ENCODE data around the gene TBC1D22A. TPM values are rescaled to one million over a fixed set of nuclear protein-coding genes. Genes with fewer than 3 reads are reported as not detected.

TBC1D22A gene
- total RNA-seq, 2 donors from 2014 or later = 21.0 to 27.9 TPM

- peak; percentile 24 for DNase-seq
- peaks cover 10% of the 10 kb centered on the region for H3K36me3 ChIP-seq (ENCODE audit: control insufficient read depth, insufficient read depth, low read length)
- no peak for TF ChIP-seq CTCF (conservative IDR thresholded peaks at IDR 0.05)
- Mint-ChIP-seq H3K4me1 (peaks cover 5% of the 10 kb centered on the region), H3K4me3 (no peak overlapping the region), H3K36me3 (ENCODE audit: low read depth) (peaks cover 24% of the 10 kb centered on the region), H3K9me3 (no peaks in the 10 kb centered on the region), H3K27ac (peak overlapping the region; percentile 57), H3K27me3 (ENCODE audit: insufficient read depth) (no peaks in the 10 kb centered on the region)
- no peaks in the 10 kb centered on the region for H3K9me3 ChIP-seq (ENCODE audit: control insufficient read depth, low read length)
- H3K4me3 ChIP-seq (ENCODE audit: low read length) = no peak overlapping the region
- H3K4me1 ChIP-seq (ENCODE audit: control insufficient read depth, insufficient read depth, low read length) = no peaks in the 10 kb centered on the region
- H3K27me3 ChIP-seq (ENCODE audit: control insufficient read depth, insufficient read depth, low read length, poor library complexity, severe bottlenecking) = no peaks in the 10 kb centered on the region
- no peak overlapping the region for H3K9ac ChIP-seq (ENCODE audit: extremely low read depth, low read length, poor library complexity, severe bottlenecking)
- WGBS, 2 experiments (ENCODE audit: insufficient coverage in 1 of 2, insufficient read length in 1 of 2) = 88% methylated on average over 3 to 6 of the region's 6 CpGs
- no peak overlapping the region for H3K27ac ChIP-seq (ENCODE audit: low read depth, low read length)
Observed at GRCh38 chr22:46849951-46850350, 87.5 kb downstream of the TBC1D22A start.

DNA sequence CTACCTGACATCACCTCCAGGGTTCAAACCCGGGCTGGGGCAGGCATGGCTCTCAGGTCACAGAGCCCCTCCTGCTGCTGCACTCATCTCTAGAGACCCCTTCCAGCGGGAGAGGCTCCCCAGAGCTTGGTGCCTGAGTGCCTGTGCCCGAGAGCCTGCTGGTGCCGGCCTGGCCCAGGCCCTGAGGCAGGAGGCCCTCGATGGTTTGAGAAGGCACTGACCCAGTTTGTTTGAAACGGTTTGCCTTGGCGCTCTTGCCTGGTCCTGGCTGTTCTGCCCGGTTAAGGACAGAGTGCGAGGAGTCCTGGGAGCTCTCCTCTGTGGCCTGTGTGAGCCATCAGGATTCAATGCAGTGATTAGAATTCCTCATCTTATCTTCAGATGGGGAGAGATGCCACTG lies 88.9 kb downstream of the TBC1D22A start:
- peaks cover 2% of the 10 kb centered on the region for H3K4me1 Mint-ChIP-seq
- H3K9me3 Mint-ChIP-seq = no peaks in the 10 kb centered on the region
- no peak overlapping the region for H3K4me3 ChIP-seq (ENCODE audit: low read length)
- peak; percentile 45 for DNase-seq
- H3K9me3 ChIP-seq (ENCODE audit: control insufficient read depth, low read length) = no peaks in the 10 kb centered on the region
- no peaks in the 10 kb centered on the region for H3K4me1 ChIP-seq (ENCODE audit: control insufficient read depth, insufficient read depth, low read length)
- H3K27ac Mint-ChIP-seq = no peak overlapping the region
- H3K4me3 Mint-ChIP-seq = no peak overlapping the region
- WGBS, 2 experiments (ENCODE audit: insufficient coverage in 1 of 2, insufficient read length in 1 of 2) = 93 to 97% methylated on average over 8 to 9 of the region's 9 CpGs
- H3K9ac ChIP-seq (ENCODE audit: extremely low read depth, low read length, poor library complexity, severe bottlenecking) = no peak overlapping the region
- H3K36me3 ChIP-seq (ENCODE audit: control insufficient read depth, insufficient read depth, low read length) = peaks cover 10% of the 10 kb centered on the region
- no peak overlapping the region for H3K27ac ChIP-seq (ENCODE audit: low read depth, low read length)
- H3K27me3 Mint-ChIP-seq (ENCODE audit: insufficient read depth) = no peaks in the 10 kb centered on the region
- peaks cover 24% of the 10 kb centered on the region for H3K36me3 Mint-ChIP-seq (ENCODE audit: low read depth)
- TF ChIP-seq CTCF (conservative IDR thresholded peaks at IDR 0.05) = no peak
- no peaks in the 10 kb centered on the region for H3K27me3 ChIP-seq (ENCODE audit: control insufficient read depth, insufficient read depth, low read length, poor library complexity, severe bottlenecking)

DNA sequence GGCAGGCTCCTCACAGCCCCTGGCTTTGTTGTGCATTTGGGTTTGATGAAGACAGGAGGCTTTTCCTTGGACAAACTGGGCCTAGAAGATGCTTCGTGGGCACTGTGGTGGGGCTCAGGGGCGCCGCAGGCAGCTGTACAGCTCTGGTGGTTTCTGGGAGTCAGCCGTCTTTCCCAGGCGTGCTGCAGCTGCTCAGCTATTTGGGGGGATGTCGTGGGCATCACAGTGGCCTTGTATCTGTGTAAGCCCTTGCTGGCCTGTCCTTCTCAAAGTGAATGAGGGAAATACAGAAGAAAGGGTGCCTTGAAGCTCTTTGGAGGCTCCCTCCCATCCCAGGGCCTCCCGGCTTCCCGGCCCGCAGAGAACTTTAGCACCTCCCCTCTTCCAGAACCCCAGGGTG lies 89.5 kb downstream of the TBC1D22A start:
- Mint-ChIP-seq H3K4me1 (peaks cover 2% of the 10 kb centered on the region), H3K36me3 (ENCODE audit: low read depth) (peaks cover 24% of the 10 kb centered on the region), H3K27me3 (ENCODE audit: insufficient read depth) (no peaks in the 10 kb centered on the region), H3K9me3 (no peaks in the 10 kb centered on the region), H3K4me3 (no peak overlapping the region), H3K27ac (peak overlapping the region; percentile 77)
- H3K36me3 ChIP-seq (ENCODE audit: control insufficient read depth, insufficient read depth, low read length) = peaks cover 10% of the 10 kb centered on the region
- no peak overlapping the region for H3K9ac ChIP-seq (ENCODE audit: extremely low read depth, low read length, poor library complexity, severe bottlenecking)
- H3K4me1 ChIP-seq (ENCODE audit: control insufficient read depth, insufficient read depth, low read length) = no peaks in the 10 kb centered on the region
- WGBS, 2 experiments (ENCODE audit: insufficient coverage in 1 of 2, insufficient read length in 1 of 2) = 94 to 100% methylated on average over 6 to 9 of the region's 9 CpGs
- no peak overlapping the region for H3K4me3 ChIP-seq (ENCODE audit: low read length)
- no peaks in the 10 kb centered on the region for H3K27me3 ChIP-seq (ENCODE audit: control insufficient read depth, insufficient read depth, low read length, poor library complexity, severe bottlenecking)
- H3K27ac ChIP-seq (ENCODE audit: low read depth, low read length) = no peak overlapping the region
- no peaks in the 10 kb centered on the region for H3K9me3 ChIP-seq (ENCODE audit: control insufficient read depth, low read length)
- DNase-seq = peak; percentile 16
- no peak for TF ChIP-seq CTCF (conservative IDR thresholded peaks at IDR 0.05)

Data from endodermal cell (in vitro differentiated cells).